ENCODE data around the gene NHERF1. TPM values are rescaled to one million over a fixed set of nuclear protein-coding genes. Genes with fewer than 3 reads are reported as not detected.

NHERF1 gene
- total RNA-seq, 2 experiments from 2014 or later = 286 to 296 TPM

DNA sequence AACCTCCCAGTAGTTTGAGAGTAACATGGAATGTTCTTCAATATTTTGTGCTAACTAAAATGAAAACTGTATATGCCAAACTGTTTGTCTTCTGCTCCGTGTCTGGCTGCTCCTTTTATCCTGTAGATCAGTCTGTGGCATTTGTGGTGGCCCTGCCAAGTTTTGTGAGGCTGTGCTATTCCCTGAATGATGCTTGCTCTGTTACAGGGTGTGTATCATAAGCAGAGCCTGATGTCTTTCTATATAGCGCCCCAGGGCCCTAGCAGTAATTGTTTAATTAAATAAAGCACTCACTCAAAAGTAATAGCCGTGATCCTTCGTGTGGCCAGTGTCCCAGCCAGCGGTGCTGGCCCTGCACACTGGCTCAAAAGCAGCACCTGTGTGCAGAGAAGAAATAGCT is 55.5 kb downstream of the NHERF1 start:
- POLR2A ChIA-PET = no interaction called here
- no peak overlapping the region for H3K27ac Mint-ChIP-seq

DNA sequence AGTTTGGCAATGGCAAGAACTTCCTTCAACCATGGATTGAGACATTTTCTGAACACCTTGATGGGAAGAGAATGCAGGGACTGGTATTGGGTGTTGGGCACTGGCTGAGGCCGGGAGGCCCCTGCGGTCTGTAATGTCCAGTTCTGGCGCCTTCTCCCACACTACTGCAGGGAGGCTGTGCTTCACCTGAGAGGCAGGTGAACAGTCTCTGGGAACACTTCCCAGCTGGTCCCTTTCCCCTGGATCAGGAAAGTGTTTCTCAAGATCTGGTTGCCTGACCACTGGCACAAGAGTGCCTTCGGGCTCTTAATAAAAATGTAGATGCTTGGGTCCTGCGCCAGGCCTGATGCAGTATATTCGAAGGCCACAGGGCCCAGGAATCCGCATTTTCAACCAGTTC is 56.3 kb downstream of the NHERF1 start:
- ChIA-PET POLR2A (no interaction called here), CTCF (interaction anchor here (1.1 kb wide), 1 partner anchor 13 kb away, joined by 5 read pairs; no protein-coding TSS in a partner anchor)
- Mint-ChIP-seq H3K27me3 (ENCODE audit: low read depth) (no peaks in the 10 kb centered on the region), H3K4me1 (ENCODE audit: low read depth) (no peaks in the 10 kb centered on the region), H3K4me3 (no peak overlapping the region), H3K36me3 (ENCODE audit: low read depth) (peaks cover 17% of the 10 kb centered on the region), H3K9me3 (ENCODE audit: insufficient read depth) (no peaks in the 10 kb centered on the region), H3K27ac (no peak overlapping the region)
- DNase-seq (no peak), ATAC-seq (no peak)

More for the DNA sequence above, 55.5 kb downstream of the NHERF1 start:
- no peaks in the 10 kb centered on the region for H3K9me3 Mint-ChIP-seq (ENCODE audit: insufficient read depth)
- no peaks in the 10 kb centered on the region for H3K27me3 Mint-ChIP-seq (ENCODE audit: low read depth)
- CTCF ChIA-PET = no interaction called here
- no peak overlapping the region for H3K4me3 Mint-ChIP-seq
- no peaks in the 10 kb centered on the region for H3K4me1 Mint-ChIP-seq (ENCODE audit: low read depth)
- DNase-seq = no peak
- peaks cover 21% of the 10 kb centered on the region for H3K36me3 Mint-ChIP-seq (ENCODE audit: low read depth)
- ATAC-seq = no peak

DNA sequence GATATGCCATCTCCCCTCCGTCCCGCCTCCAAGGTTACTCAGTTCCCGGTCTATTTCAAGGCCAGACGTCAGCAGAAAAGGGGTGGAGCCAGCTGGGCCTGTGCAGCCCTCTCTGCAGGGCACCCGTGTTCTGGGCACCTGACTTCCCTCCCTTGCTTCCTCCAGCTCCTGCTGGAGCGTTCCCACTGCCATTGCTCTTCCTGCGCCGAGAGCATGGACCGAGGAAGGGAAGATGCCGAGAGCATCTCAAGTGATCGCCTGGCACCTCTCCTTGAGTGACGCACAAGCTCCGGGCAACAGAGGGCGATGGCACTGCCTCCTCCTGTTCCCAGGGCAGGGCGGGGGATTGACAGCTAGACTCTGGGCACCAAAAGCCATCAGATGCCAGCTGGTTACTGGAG is 57.2 kb downstream of the NHERF1 start:
- H3K4me3 Mint-ChIP-seq = no peak overlapping the region
- H3K27me3 Mint-ChIP-seq (ENCODE audit: low read depth) = no peaks in the 10 kb centered on the region
- ChIA-PET POLR2A (interaction anchor here (0.7 kb wide), 1 partner anchor 9 kb away, joined by 3 read pairs; no protein-coding TSS in a partner anchor), CTCF (interaction anchor here (0.7 to 1.1 kb wide), 3 partner anchors 14 to 148 kb away, joined by 3 to 5 read pairs (median 4); no protein-coding TSS in a partner anchor)
- H3K9me3 Mint-ChIP-seq (ENCODE audit: insufficient read depth) = no peaks in the 10 kb centered on the region
- no peaks in the 10 kb centered on the region for H3K4me1 Mint-ChIP-seq (ENCODE audit: low read depth)
- H3K36me3 Mint-ChIP-seq (ENCODE audit: low read depth) = peaks cover 8% of the 10 kb centered on the region
- ATAC-seq (no peak), DNase-seq (no peak)
- H3K27ac Mint-ChIP-seq = no peak overlapping the region

DNA sequence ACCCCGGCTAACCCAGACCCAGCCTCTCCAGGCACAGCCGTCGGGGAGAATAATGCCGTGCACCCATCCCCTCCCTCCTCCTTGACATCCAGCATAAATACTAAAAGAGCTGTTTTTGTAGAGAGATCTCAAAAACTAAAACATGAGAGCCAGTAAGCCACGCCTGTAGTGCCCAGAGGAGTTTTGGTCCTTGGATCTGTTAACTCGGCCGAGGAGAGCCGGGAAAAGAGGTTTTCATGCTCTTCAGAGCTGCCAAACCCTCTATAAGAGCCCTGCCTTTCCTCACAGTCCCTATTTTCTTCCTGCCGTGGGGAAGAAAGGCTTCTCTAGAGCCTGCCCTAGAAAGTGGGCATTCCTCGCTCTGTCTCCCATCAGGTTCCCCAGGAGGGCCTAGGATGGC is 57.9 kb downstream of the NHERF1 start:
- DNase-seq (no peak), ATAC-seq (no peak)
- Mint-ChIP-seq H3K36me3 (ENCODE audit: low read depth) (peaks cover 8% of the 10 kb centered on the region), H3K27ac (no peak overlapping the region), H3K27me3 (ENCODE audit: low read depth) (no peaks in the 10 kb centered on the region), H3K4me3 (no peak overlapping the region), H3K4me1 (ENCODE audit: low read depth) (no peaks in the 10 kb centered on the region), H3K9me3 (ENCODE audit: insufficient read depth) (no peaks in the 10 kb centered on the region)
- ChIA-PET CTCF (interaction anchor here (1.1 kb wide), 1 partner anchor 149 kb away, joined by 3 read pairs; no protein-coding TSS in a partner anchor), POLR2A (interaction anchor here (0.6 kb wide), 1 partner anchor 61 kb away, joined by 3 read pairs; no protein-coding TSS in a partner anchor)

DNA sequence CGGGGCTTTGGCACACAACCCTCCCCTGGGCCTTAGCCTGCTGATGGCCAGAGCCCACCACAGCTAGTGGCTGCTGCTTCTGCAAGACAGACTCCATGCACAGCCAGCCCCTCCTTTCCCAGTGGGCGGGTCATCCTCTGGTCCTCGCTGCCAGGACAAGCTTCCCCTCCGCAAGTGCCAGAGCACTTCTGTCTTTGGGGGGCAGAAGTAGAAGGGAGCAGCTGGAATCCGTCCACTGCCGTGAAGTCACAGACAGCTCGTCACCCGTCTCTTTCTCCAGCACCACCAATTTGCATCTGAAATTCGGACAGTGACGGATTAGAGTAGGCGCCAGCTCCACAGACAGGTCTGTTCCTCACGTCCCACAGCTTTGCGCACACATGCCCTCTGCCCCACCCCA is 59.0 kb downstream of the NHERF1 start:
- H3K27ac Mint-ChIP-seq = no peak overlapping the region
- no peaks in the 10 kb centered on the region for H3K27me3 Mint-ChIP-seq (ENCODE audit: low read depth)
- H3K36me3 Mint-ChIP-seq (ENCODE audit: low read depth) = peaks cover 5% of the 10 kb centered on the region
- H3K4me1 Mint-ChIP-seq (ENCODE audit: low read depth) = no peaks in the 10 kb centered on the region
- POLR2A ChIA-PET = no interaction called here
- ATAC-seq (no peak), DNase-seq (no peak)
- CTCF ChIA-PET = interaction anchor here (0.6 to 2.4 kb wide), 3 partner anchors 16 to 274 kb away, joined by 3 to 12 read pairs (median 4); no protein-coding TSS in a partner anchor
- H3K9me3 Mint-ChIP-seq (ENCODE audit: insufficient read depth) = no peaks in the 10 kb centered on the region
- H3K4me3 Mint-ChIP-seq = no peak overlapping the region

DNA sequence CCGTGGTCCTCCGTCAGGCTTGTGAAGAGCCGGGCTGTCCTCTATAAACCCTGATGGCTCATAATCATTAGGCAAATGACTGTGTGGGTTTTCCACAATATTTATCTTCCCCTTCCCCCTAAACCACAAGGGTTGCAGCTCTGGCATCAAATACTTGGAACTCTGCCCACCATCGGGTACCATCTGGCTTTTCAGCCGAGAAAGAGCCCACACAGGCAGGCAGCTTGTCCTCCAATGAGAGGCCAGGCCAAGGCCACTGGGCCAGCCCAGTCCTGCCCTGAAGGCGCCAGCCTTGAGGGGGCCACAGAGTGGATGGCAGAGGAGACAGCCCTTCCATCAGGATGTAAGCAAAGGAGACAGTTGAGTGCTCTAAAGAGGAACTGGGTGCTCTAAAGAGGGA is 59.5 kb downstream of the NHERF1 start:
- Mint-ChIP-seq H3K27me3 (ENCODE audit: low read depth) (no peaks in the 10 kb centered on the region), H3K9me3 (ENCODE audit: insufficient read depth) (no peaks in the 10 kb centered on the region)

DNA sequence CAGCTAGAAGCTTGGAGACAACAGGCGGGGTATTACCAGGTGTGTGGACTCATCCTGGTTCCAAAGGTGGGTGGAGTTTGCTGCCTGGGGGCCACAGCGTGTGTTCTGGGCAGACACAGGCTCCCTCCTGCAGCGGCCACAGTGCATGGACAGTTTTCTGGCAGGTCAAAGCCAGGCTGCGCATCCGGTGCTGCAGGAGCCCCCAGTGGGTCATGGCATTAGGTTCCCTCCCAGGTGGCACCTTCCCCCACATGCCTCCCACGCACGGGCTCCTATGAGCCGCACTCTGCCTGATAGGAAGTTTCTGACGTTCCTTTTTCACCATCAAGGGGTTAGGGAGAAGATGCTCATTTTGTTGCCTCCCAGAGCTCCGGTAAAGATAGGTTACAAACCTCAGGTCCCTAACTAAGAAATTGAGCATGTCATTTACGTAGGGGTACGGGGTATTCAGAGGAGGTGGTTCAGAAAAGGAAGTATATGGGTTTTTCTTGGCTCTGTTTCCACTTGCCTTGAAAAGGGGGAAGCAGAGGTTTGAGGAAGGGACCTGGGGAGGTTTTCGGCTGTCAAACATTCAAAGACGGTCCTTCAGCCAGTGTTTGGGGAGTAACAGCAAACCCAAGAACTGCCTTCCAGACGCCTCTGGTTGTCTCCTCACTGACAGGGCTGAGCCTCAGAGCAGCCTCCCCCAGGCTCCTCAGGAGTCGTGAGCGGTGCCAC is 60.4 kb downstream of the NHERF1 start:
- Mint-ChIP-seq H3K9me3 (ENCODE audit: insufficient read depth) (no peaks in the 10 kb centered on the region), H3K4me3 (no peak overlapping the region), H3K27ac (no peak overlapping the region), H3K27me3 (ENCODE audit: low read depth) (no peaks in the 10 kb centered on the region), H3K36me3 (ENCODE audit: low read depth) (peaks cover 7% of the 10 kb centered on the region), H3K4me1 (ENCODE audit: low read depth) (no peaks in the 10 kb centered on the region)
- ChIA-PET CTCF (interaction anchor here (1.9 to 2.4 kb wide), 2 partner anchors 17 to 53 kb away, joined by 4 to 12 read pairs; no protein-coding TSS in a partner anchor), POLR2A (no interaction called here)
- DNase-seq (no peak), ATAC-seq (no peak)

More for the DNA sequence above, 59.5 kb downstream of the NHERF1 start:
- peaks cover 7% of the 10 kb centered on the region for H3K36me3 Mint-ChIP-seq (ENCODE audit: low read depth)
- no peak overlapping the region for H3K4me3 Mint-ChIP-seq
- DNase-seq = no peak
- H3K27ac Mint-ChIP-seq = no peak overlapping the region
- CTCF ChIA-PET = interaction anchor here (1.9 to 2.4 kb wide), 2 partner anchors 17 to 54 kb away, joined by 4 to 12 read pairs; no protein-coding TSS in a partner anchor
- no peaks in the 10 kb centered on the region for H3K4me1 Mint-ChIP-seq (ENCODE audit: low read depth)
- POLR2A ChIA-PET = no interaction called here
- no peak for ATAC-seq

DNA sequence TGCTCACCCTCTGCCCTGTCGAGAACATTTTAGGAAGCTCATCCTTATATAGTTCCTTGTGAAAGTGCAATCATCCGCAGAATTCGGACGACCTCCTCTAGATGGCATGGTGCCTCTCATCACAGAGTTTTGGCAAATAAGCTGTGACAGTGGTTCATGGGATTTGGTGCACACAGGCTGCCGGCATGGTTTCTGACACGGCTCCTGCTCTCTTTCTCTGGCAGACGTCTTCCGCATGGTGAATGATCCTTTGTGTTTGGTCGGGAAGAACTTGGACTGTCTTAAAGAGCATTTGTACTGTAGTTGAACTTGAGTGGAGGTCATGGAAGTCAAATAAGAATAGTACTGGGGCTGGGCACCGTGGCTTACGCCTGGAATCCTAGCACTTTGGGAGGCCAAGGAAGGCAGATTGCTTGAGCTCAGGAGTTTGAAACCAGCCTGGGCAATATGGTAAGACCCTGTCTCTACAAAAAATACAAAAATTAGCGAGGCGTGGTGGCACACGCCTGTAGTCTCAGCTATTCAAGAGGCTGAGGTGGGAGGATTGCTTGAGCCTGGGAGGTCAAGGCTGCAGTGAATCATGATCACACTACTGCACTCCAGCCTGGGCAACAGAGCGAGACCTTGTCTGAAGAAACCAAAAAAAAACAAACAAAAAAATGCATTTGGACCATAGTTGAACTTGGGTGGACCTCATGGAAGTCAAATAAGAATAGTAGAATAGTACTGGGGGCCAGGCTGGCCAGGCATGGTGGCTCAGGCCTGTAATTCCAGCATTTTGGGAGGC is 62.5 kb downstream of the NHERF1 start:
- Mint-ChIP-seq H3K27me3 (ENCODE audit: low read depth) (no peaks in the 10 kb centered on the region), H3K4me3 (no peak overlapping the region), H3K4me1 (ENCODE audit: low read depth) (peaks cover 11% of the 10 kb centered on the region), H3K9me3 (ENCODE audit: insufficient read depth) (no peaks in the 10 kb centered on the region), H3K27ac (no peak overlapping the region), H3K36me3 (ENCODE audit: low read depth) (peaks cover 16% of the 10 kb centered on the region)
- no peak for DNase-seq
- CTCF ChIA-PET = interaction anchor here (4.4 kb wide), 1 partner anchor 20 kb away, joined by 16 read pairs; no protein-coding TSS in a partner anchor
- POLR2A ChIA-PET = no interaction called here
- ATAC-seq = no peak

DNA sequence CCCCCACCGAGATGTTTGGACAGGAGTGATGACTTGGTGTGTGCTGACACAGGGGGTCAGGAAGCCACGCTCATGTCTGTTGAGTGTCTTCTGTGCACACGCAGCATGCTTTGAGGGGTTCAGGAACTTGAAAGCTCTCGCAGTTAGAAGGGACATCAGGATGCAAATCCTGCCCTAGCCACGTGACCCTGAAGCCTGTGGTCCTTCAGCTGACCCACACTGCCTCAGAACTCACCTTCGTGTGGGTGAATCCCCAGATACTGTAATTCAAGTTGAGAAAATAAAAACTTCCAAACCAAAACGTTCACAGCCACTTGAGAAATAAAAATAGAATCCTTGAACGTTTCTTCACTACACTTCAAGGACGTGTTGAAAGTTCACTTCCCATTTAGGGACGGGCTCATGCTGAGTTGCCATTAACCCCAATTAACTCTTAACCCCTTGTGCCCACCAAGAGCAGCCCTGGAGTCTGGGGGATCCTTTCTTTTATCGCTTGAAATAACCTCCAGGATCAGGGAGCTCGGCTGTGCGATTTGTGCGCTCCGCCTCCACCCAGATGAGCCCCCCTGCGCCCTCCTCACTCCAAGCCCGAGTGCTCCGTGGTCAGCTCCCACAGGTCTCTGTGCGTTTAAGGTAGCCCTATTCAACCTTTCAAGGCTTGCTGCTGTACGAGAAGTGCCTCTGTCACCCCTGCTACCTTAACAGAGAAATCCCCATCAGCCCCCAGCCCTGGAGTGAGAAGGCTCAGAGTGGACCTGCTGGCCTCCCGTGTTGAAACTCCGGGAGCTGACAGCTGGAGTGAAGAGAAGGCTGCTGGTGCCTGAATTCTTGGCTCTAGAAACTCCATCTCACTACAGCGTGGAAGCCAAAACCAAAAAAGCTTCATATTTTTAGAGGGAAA is 63.9 kb downstream of the NHERF1 start:
- no peak overlapping the region for H3K27ac Mint-ChIP-seq
- DNase-seq (no peak), ATAC-seq (no peak)
- ChIA-PET CTCF (interaction anchor here (4.4 kb wide), 1 partner anchor 21 kb away, joined by 16 read pairs; no protein-coding TSS in a partner anchor), POLR2A (interaction anchor here (0.6 kb wide), 1 partner anchor 61 kb away, joined by 3 read pairs; the partner anchor contains the start of gene FDXR)
- peaks cover 18% of the 10 kb centered on the region for H3K36me3 Mint-ChIP-seq (ENCODE audit: low read depth)
- H3K4me1 Mint-ChIP-seq (ENCODE audit: low read depth) = peaks cover 14% of the 10 kb centered on the region
- no peaks in the 10 kb centered on the region for H3K27me3 Mint-ChIP-seq (ENCODE audit: low read depth)
- no peaks in the 10 kb centered on the region for H3K9me3 Mint-ChIP-seq (ENCODE audit: insufficient read depth)
- H3K4me3 Mint-ChIP-seq = no peak overlapping the region

DNA sequence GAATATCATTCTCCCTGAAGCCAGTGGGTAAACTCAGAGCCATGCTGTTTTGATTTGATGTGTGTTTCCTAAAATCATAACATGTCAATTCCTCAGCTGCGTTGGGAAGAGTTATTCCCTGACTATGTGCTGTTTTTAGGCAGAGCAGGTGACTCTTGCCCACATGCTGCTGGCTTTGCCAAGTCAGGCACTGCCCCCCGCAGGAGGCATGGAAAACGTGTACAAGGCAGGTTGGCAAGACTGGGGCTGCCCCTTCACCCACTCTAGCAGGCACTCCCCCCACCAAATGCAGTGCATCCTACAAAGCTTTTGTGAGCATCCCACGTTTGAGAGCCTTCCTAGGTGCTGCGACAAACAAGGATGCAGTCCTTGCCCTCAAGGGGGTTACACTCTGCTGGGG is 66.0 kb downstream of the NHERF1 start:
- ATAC-seq = no peak
- POLR2A ChIA-PET = interaction anchor here (0.6 kb wide), 1 partner anchor 59 kb away, joined by 3 read pairs; no protein-coding TSS in a partner anchor
- H3K27me3 Mint-ChIP-seq (ENCODE audit: low read depth) = no peaks in the 10 kb centered on the region
- peaks cover 14% of the 10 kb centered on the region for H3K4me1 Mint-ChIP-seq (ENCODE audit: low read depth)
- DNase-seq = no peak
- no peak overlapping the region for H3K4me3 Mint-ChIP-seq
- H3K27ac Mint-ChIP-seq = no peak overlapping the region
- H3K36me3 Mint-ChIP-seq (ENCODE audit: low read depth) = peaks cover 18% of the 10 kb centered on the region
- CTCF ChIA-PET = no interaction called here
- H3K9me3 Mint-ChIP-seq (ENCODE audit: insufficient read depth) = no peaks in the 10 kb centered on the region

DNA sequence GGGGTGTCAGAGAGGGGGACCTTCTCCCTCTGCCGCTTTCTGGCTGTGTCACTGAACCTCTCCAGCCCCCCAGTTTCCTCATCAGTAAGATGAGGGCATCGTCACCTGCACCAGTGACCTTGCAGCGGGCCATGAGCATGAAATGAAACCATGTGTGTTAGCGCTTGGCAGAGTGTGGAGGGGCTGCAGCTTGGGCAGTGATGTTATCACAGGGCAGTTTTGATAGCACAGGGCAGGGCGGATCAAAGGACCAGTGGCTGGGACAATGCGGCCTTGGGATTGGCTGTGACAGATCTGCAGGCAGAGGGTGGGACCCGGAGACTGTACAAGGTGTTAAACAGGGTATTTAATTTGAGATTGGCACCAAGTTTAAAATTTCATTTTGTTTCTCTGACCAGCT is 66.6 kb downstream of the NHERF1 start:
- no peaks in the 10 kb centered on the region for H3K9me3 Mint-ChIP-seq (ENCODE audit: insufficient read depth)
- no peak overlapping the region for H3K27ac Mint-ChIP-seq
- ChIA-PET CTCF (interaction anchor here (1.5 kb wide), 1 partner anchor 24 kb away, joined by 6 read pairs; no protein-coding TSS in a partner anchor), POLR2A (no interaction called here)
- DNase-seq (no peak), ATAC-seq (no peak)
- H3K36me3 Mint-ChIP-seq (ENCODE audit: low read depth) = peaks cover 20% of the 10 kb centered on the region
- H3K27me3 Mint-ChIP-seq (ENCODE audit: low read depth) = no peaks in the 10 kb centered on the region
- peaks cover 14% of the 10 kb centered on the region for H3K4me1 Mint-ChIP-seq (ENCODE audit: low read depth)
- H3K4me3 Mint-ChIP-seq = no peak overlapping the region
